K562 (cell line): ENCODE measurements around the gene PDHB. TPM values are rescaled to one million over a fixed set of nuclear protein-coding genes. Genes with fewer than 3 reads are reported as not detected.

Experiments used
- ATAC-seq: fragments of 200-7000 bp; cut with Tn5 transposase; 3 replicates; pipeline ENCODE4 v1.9.1; 2020; ENCODE audit warnings: moderate library complexity
- BruUV-seq: library from RNA; stranded (reverse); fragments of 400-500 nt; replicated peaks from 2 replicates; lab custom pipeline; 2021; lab: Mats Ljungman, UMichigan
- CTCF ChIA-PET: fragments of 300-600 bp; formaldehyde crosslinking; extraction: SDS; loops from one replicate; lab custom pipeline; 2021; ENCODE audit warnings: low intra/inter-chr PET ratio; lab: Yijun Ruan, JAX
- POLR2A ChIA-PET: fragments of 300-600, 350-650 bp; sonication (Branson Sonifier 250); formaldehyde crosslinking; extraction: SDS; loops from one replicate; lab custom pipeline; 2021; ENCODE audit warnings: antibody characterized with exemption, inconsistent platforms; lab: Yijun Ruan, JAX
- DNase-seq, 4 experiments: peaks; one replicate each; pipeline versions ENCODE4 v3.0.0 to v3.0.0-alpha.2; 2011 to 2018; ENCODE audit warnings: low spot score in 3 of 4, mixed read lengths in 3 of 4; ENCODE audit errors: extremely low read depth in 1 of 4
- FAIRE-seq: peaks from 2 replicates; lab custom pipeline; 2011; peaks lifted over from hg19 to GRCh38; lab: Jason Lieb, UNC
- H2AFZ ChIP-seq: 2 replicates; pipeline ENCODE4 v1.6.0; 2011; ENCODE audit warnings: low read depth, low read length, control low read depth, inconsistent platforms
- H3K27ac ChIP-seq: fragments of 200-600 bp; 3 replicates; pipeline ENCODE4 v1.8.0; 2011; ENCODE audit warnings: low read depth, mild to moderate bottlenecking, control low read depth, inconsistent platforms, low read length, moderate library complexity, mixed read lengths; ENCODE audit errors: extremely low read depth
- H3K27me3 ChIP-seq, 2 experiments: fragments of 300-600 bp in 1 of 2; 2 replicates in 1 of 2; 3 replicates in 1 of 2; pipeline versions ENCODE4 v1.6.0 to v1.8.0; 2011; ENCODE audit warnings: inconsistent platforms in 2 of 2, low read length in 2 of 2, mild to moderate bottlenecking in 1 of 2, mixed read lengths in 1 of 2, moderate library complexity in 1 of 2; ENCODE audit not compliant: control insufficient read depth in 2 of 2, insufficient read depth in 2 of 2
- H3K36me3 ChIP-seq: fragments of 300-600 bp; 3 replicates; pipeline ENCODE4 v1.8.0; 2011; ENCODE audit warnings: mild to moderate bottlenecking, low read length, inconsistent platforms; ENCODE audit not compliant: control insufficient read depth, insufficient read depth
- H3K4me1 ChIP-seq, 2 experiments: fragments of 200-600 bp in 1 of 2; replicated peaks in 1 of 2; 2 replicates in 1 of 2; 3 replicates in 1 of 2; pipeline versions ENCODE4 v1.5.1 to v1.8.0; 2011; ENCODE audit warnings: inconsistent platforms in 2 of 2, low read length in 2 of 2, mild to moderate bottlenecking in 1 of 2, mixed read lengths in 1 of 2, moderate library complexity in 1 of 2; ENCODE audit not compliant: control insufficient read depth in 2 of 2, insufficient read depth in 2 of 2
- H3K4me2 ChIP-seq: 2 replicates; pipeline ENCODE4 v1.6.1; 2011; ENCODE audit warnings: low read length, control low read depth, inconsistent platforms, mixed read lengths; ENCODE audit not compliant: insufficient read depth
- H3K4me3 ChIP-seq: fragments of 200-600 bp; sonication (generic), shearing (Covaris generic); 2 replicates; pipeline ENCODE4 v1.5.1; 2016; ENCODE audit warnings: control low read depth, inconsistent platforms
- H3K79me2 ChIP-seq: fragments of 200-600 bp; 3 replicates; pipeline ENCODE4 v1.8.0; 2011; ENCODE audit warnings: low read length, inconsistent platforms; ENCODE audit not compliant: control insufficient read depth, insufficient read depth
- H3K9ac ChIP-seq, 2 experiments: 2 replicates each; pipeline versions ENCODE4 v1.6.0 to v1.6.1; 2011; ENCODE audit warnings: low read depth in 2 of 2, low read length in 2 of 2, control low read depth in 1 of 2, inconsistent platforms in 1 of 2, mild to moderate bottlenecking in 1 of 2, mixed read lengths in 1 of 2; ENCODE audit not compliant: insufficient read depth in 1 of 2
- H3K9me1 ChIP-seq: one replicate; pipeline ENCODE4 v1.6.0; 2011; ENCODE audit warnings: inconsistent platforms, mild to moderate bottlenecking, low read length, moderate library complexity; ENCODE audit not compliant: control insufficient read depth, insufficient read depth
- H3K9me3 ChIP-seq: replicated peaks from 2 replicates; pipeline ENCODE4 v1.5.1; 2011; ENCODE audit warnings: low read depth, low read length, inconsistent platforms; ENCODE audit not compliant: control insufficient read depth, insufficient read depth
- H4K20me1 ChIP-seq: replicated peaks from 2 replicates; pipeline ENCODE4 v1.6.1; 2011; ENCODE audit warnings: low read length, inconsistent platforms, mixed read lengths; ENCODE audit not compliant: control insufficient read depth, insufficient read depth
- BHLHE40 ChIP-seq: IDR thresholded peaks from 2 replicates; pipeline ENCODE4 v1.6.1; 2011; ENCODE audit warnings: low read length, improper control_type of control experiment
- CBFB ChIP-seq: sonication (generic); formaldehyde crosslinking; IDR thresholded peaks from 2 replicates; pipeline ENCODE4 v1.4.0; 2020; ENCODE audit warnings: mild to moderate bottlenecking, missing genetic modification reagents
- CHAMP1 ChIP-seq: fragments of 450-650 bp; IDR thresholded peaks from 2 replicates; pipeline ENCODE4 v1.6.1; 2016; ENCODE audit warnings: mild to moderate bottlenecking
- CREM ChIP-seq: IDR thresholded peaks from 2 replicates; pipeline ENCODE4 v1.6.1; 2014; ENCODE audit warnings: antibody characterized with exemption, low read depth
- HEY1 ChIP-seq: fragments of 250-450 bp; sonication (Bioruptor Pico); IDR thresholded peaks from 2 replicates; pipeline ENCODE4 v1.5.0; 2020; ENCODE audit warnings: mild to moderate bottlenecking, moderate library complexity, borderline replicate concordance
- MLX ChIP-seq, 2 experiments: fragments of 450-650 bp in 1 of 2; sonication (generic) in 1 of 2; formaldehyde crosslinking; conservative IDR thresholded peaks; 2 replicates each; pipeline versions ENCODE4 v1.4.0 to v1.8.1; 2020 to 2022; ENCODE audit warnings: mild to moderate bottlenecking in 1 of 2, missing genetic modification reagents in 1 of 2
- MTA3 ChIP-seq: fragments of 450-650 bp; formaldehyde crosslinking; IDR thresholded peaks from 2 replicates; pipeline ENCODE4 v1.6.1; 2017; ENCODE audit warnings: mild to moderate bottlenecking, borderline replicate concordance
- RAD21 ChIP-seq, 2 experiments: fragments of 250-450 bp in 1 of 2; fragments of 450-650 bp in 1 of 2; sonication (Bioruptor Pico) in 1 of 2; formaldehyde crosslinking in 1 of 2; IDR thresholded peaks in 1 of 2; conservative IDR thresholded peaks in 1 of 2; 2 replicates each; pipeline versions ENCODE4 v1.4.0 to v1.8.0; 2020 to 2022; ENCODE audit warnings: mild to moderate bottlenecking in 2 of 2, moderate library complexity in 1 of 2
- RNF219 ChIP-seq: fragments of 250-450 bp; sonication (Bioruptor Pico); IDR thresholded peaks from 2 replicates; pipeline ENCODE4 v1.5.0; 2022; ENCODE audit warnings: mild to moderate bottlenecking
- SETDB1 ChIP-seq: IDR thresholded peaks from one replicate; pipeline ENCODE4 v1.6.1; 2012; ENCODE audit warnings: low read length, control low read depth, inconsistent platforms
- SMARCC2 ChIP-seq: fragments of 450-650 bp; IDR thresholded peaks from 2 replicates; pipeline ENCODE4 v1.6.1; 2017; ENCODE audit warnings: antibody characterized with exemption, moderate library complexity, mild to moderate bottlenecking, low read depth
- TCF3 ChIP-seq: sonication (generic); formaldehyde crosslinking; IDR thresholded peaks from 2 replicates; pipeline ENCODE4 v1.4.0; 2020; ENCODE audit warnings: mild to moderate bottlenecking, missing genetic modification reagents
- ZNF384 ChIP-seq: IDR thresholded peaks from 2 replicates; pipeline ENCODE4 v1.6.1; 2012; ENCODE audit warnings: low read depth, low read length, improper control_type of control experiment
- ZNF655 ChIP-seq: fragments of 250-450 bp; sonication (Bioruptor Pico); IDR thresholded peaks from 2 replicates; pipeline ENCODE4 v1.5.0; 2021
- WGBS: fragments of 100-300 bp; shearing (Covaris generic); methylation state at CpG from one replicate; pipeline ENCODE4 v1.1.6; 2016; ENCODE audit warnings: low coverage, mixed read lengths; ENCODE audit not compliant: insufficient coverage; ENCODE audit errors: missing lambda C conversion rate; 5-methylcytosine and 5-hydroxymethylcytosine counted together
- in situ Hi-C: fragments of 300-500 bp; cut with MboI; formaldehyde crosslinking; loops from 4 replicates; pipeline ENCODE4 v1.15.0; 2018; ENCODE audit warnings: inconsistent platforms, mixed read lengths
- intact Hi-C: fragments of 100-400 bp; cut with micrococcal nuclease; formaldehyde crosslinking; loops from 2 replicates; pipeline ENCODE4 v1.14.2; 2022
- polyA plus RNA-seq, 8 experiments: library from polyadenylated mRNA; depleted of rRNA in 4 of 8; stranded (reverse) in 5 of 8; unstranded in 3 of 8; fragments of >200 nt; fragmentation: Nextera tagmentation in 2 of 8; fragmentation: Illumina TruSeq in 1 of 8; extraction: Ambion mirVana in 2 of 8; extraction: Trizol in 1 of 8; gene quantifications; 2 replicates each; pipeline versions ENCODE4 v1.2.1 to v1.2.3, GENCODE V29; 2011 to 2014; ENCODE audit warnings: inconsistent platforms in 1 of 8, missing spikeins in 1 of 8
- total RNA-seq, 7 experiments: library from RNA; depleted of rRNA in 6 of 7; stranded (reverse); fragments of >200 nt in 6 of 7; fragmentation: Illumina TruSeq in 2 of 7; extraction: Trizol in 2 of 7; gene quantifications; 2 replicates each; pipeline versions ENCODE4 v1.2.1 to v1.2.3, GENCODE V29; 2011 to 2021; ENCODE audit warnings: low replicate concordance in 1 of 7

The PDHB gene
- total and polyA plus RNA-seq, 9 of the 15 experiments (the other 6 are each of a cell fraction or from before 2014, with no cell fraction given) = 51.2 to 178 (median 85.2) TPM

DNA sequence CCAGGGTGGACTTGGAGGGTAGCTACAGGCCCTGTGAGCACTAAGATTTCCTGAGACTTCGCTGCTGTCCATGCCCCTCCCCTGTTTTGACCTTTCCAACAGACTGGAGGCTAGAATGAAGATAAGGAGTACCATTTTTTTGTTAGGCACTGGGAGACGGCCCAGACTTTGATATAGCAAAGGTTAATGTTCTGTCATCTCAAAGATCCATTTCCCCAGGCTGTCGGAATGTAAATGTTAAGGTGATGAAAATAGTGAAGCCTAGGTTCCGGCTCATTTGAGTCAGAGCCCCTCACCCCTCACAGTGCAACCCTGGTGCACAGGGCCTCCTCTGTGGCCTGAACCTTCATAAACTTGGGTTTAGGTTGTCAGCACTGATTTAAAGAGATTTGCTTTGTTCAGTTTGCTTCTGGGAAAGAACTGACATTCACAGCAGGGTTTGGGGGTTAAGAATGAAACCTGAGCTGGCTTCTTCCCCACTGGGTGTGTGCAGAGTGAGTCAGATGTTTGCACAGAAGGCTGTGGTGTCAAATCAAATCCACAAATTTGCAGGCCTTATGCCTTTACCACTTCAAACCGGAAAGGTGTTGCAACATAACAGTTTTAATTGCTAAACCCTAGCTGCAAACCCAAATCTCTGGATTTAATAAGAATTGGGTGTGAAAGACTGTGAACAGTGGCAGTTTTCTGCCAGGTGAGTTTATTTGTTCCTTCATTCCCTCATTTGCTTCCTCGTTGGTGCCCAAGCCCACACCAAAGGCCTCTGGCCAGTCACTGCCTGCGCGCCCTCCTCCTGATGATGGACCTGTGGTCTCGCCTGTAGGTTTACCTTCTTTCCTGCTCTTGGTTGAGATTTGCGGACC is 37.6 kb upstream of the PDHB start:
- no peak overlapping the region for H3K4me2 ChIP-seq
- H3K4me1 ChIP-seq = peaks cover 0 to 10% of the 10 kb centered on the region in 2 experiments; a peak in 4 of 5 replicates
- H2AFZ ChIP-seq = no peak overlapping the region
- H4K20me1 ChIP-seq = no peaks in the 10 kb centered on the region
- no peak overlapping the region for H3K4me3 ChIP-seq
- BruUV-seq = no TSS peak
- no peaks in the 10 kb centered on the region for H3K9me1 ChIP-seq
- no peaks in the 10 kb centered on the region for H3K27me3 ChIP-seq
- peak; percentile 85 for ATAC-seq
- intact Hi-C loops = no loop called here
- DNase-seq = peak; percentile 19 to 58 (median 39)
- POLR2A ChIA-PET = interaction anchor here (0.9 to 1.2 kb wide), 3 partner anchors 13 to 65 kb away, joined by 3 to 4 read pairs (median 3); partner anchors contain the start of gene PDHB
- WGBS = 22% methylated on average over 10 of the region's 10 CpGs
- no peaks in the 10 kb centered on the region for H3K9me3 ChIP-seq
- H3K36me3 ChIP-seq = no peaks in the 10 kb centered on the region
- CTCF ChIA-PET = no interaction called here
- no peaks in the 10 kb centered on the region for H3K79me2 ChIP-seq
- no peak for FAIRE-seq
- no peak overlapping the region for H3K27ac ChIP-seq
- no peak overlapping the region for H3K9ac ChIP-seq
- in situ Hi-C loops = no loop called here
- TF ChIP-seq RNF219 (CRISPR knock-in tag) = no peak
- peak; percentile 11; the same call in 1 of the 2 replicates for TF ChIP-seq CREM
- no peak for TF ChIP-seq CHAMP1
- no peak for TF ChIP-seq MTA3
- TF ChIP-seq TCF3 (CRISPR knock-in tag) = peak; percentile 57
- TF ChIP-seq ZNF384 = no peak
- peak; percentile 51; the same call in 1 of the 2 replicates for TF ChIP-seq BHLHE40
- TF ChIP-seq SETDB1 = no peak
- no peak for TF ChIP-seq RAD21 (CRISPR knock-in tag; conservative IDR thresholded peaks at IDR 0.05 in 1 of 2, IDR thresholded peaks at IDR 0.05 in 1 of 2)
- no peak for TF ChIP-seq HEY1 (CRISPR knock-in tag)
- TF ChIP-seq SMARCC2 = 0 out of 2 replicates have a peak, but pooled peaks have one; percentile 26
- no peak for TF ChIP-seq ZNF655 (CRISPR knock-in tag)
- no peak for TF ChIP-seq CBFB
- TF ChIP-seq MLX (CRISPR knock-in tag; conservative IDR thresholded peaks at IDR 0.05) = no peak
